Large intestine (tissue), 3 donors: ENCODE results near the gene TRIM40. TPM values are rescaled to one million over a fixed set of nuclear protein-coding genes. Genes with fewer than 3 reads are reported as not detected.
A peak's percentile ranks its signal among the peaks of the same experiment; 100 is the strongest.

ENCODE experiments used
- DNase-seq, 2 donors: peaks; one replicate each; pipeline versions ENCODE4 v3.0.0 to v3.0.0-alpha.2; 2013
- H3K27ac ChIP-seq: one replicate; pipeline ENCODE4 v1.5.1; 2013; ENCODE audit warnings: low read length
- H3K27me3 ChIP-seq: 2 replicates; pipeline ENCODE4 v1.6.1; 2013; ENCODE audit warnings: low read length; ENCODE audit not compliant: control insufficient read depth, insufficient read depth
- H3K36me3 ChIP-seq: 2 replicates; pipeline ENCODE4 v1.6.1; 2013; ENCODE audit warnings: low read length; ENCODE audit not compliant: control insufficient read depth, insufficient read depth
- H3K4me1 ChIP-seq: one replicate; pipeline ENCODE4 v1.6.1; 2013; ENCODE audit warnings: low read length; ENCODE audit not compliant: control insufficient read depth, insufficient read depth
- H3K4me3 ChIP-seq: one replicate; pipeline ENCODE4 v1.5.1; 2013; ENCODE audit warnings: low read length
- H3K9me3 ChIP-seq: one replicate; pipeline ENCODE4 v1.6.1; 2013; ENCODE audit warnings: mild to moderate bottlenecking, low read depth, low read length, moderate library complexity; ENCODE audit not compliant: control insufficient read depth
- WGBS: methylation state at CpG from one replicate; pipeline ENCODE4 v1.1.5; 2013; ENCODE audit warnings: low lambda C conversion rate; ENCODE audit not compliant: insufficient coverage; 5-methylcytosine and 5-hydroxymethylcytosine counted together
- polyA plus RNA-seq: library from polyadenylated mRNA; unstranded; fragments of 120-200 nt; gene quantifications from one replicate; pipeline ENCODE4 v1.2.1, GENCODE V29; 2013

Gene TRIM40
- polyA plus RNA-seq, 1 donor, result 6.6 TPM

GRCh38 chr6:30156262-30156599, 20.3 kb downstream of the TRIM40 start:
- H3K27ac ChIP-seq, result peak overlapping the region; percentile 98
- WGBS, result no CpG with 5 or more reads among the region's 4 CpGs
- peaks cover 52% of the 10 kb centered on the region for H3K4me1 ChIP-seq

GRCh38 chr6:30156774-30157173, 20.8 kb downstream of the TRIM40 start:
- Histone ChIP-seq H3K4me3 (no peak overlapping the region), H3K27ac (peak overlapping the region; percentile 98), H3K9me3 (no peaks in the 10 kb centered on the region), H3K27me3 (no peaks in the 10 kb centered on the region), H3K4me1 (peaks cover 47% of the 10 kb centered on the region), H3K36me3 (no peaks in the 10 kb centered on the region)
- WGBS, result 72% methylated on average over 5 of the region's 9 CpGs
- DNase-seq, result no peak

More at GRCh38 chr6:30156262-30156599, 20.3 kb downstream of the TRIM40 start:
- Histone ChIP-seq H3K27me3 (no peaks in the 10 kb centered on the region), H3K4me3 (no peak overlapping the region), H3K36me3 (no peaks in the 10 kb centered on the region), H3K9me3 (no peaks in the 10 kb centered on the region)
- peak; percentile 88 to 95 for DNase-seq

GRCh38 chr6:30157581-30157980, 21.6 kb downstream of the TRIM40 start:
- Histone ChIP-seq H3K27ac (no peak overlapping the region), H3K4me3 (no peak overlapping the region), H3K9me3 (no peaks in the 10 kb centered on the region), H3K4me1 (peaks cover 42% of the 10 kb centered on the region), H3K27me3 (no peaks in the 10 kb centered on the region), H3K36me3 (no peaks in the 10 kb centered on the region)
- DNase-seq, result no peak

- no peak for DNase-seq
- WGBS, result 100% methylated on average over 1 of the region's 2 CpGs
- Histone ChIP-seq H3K27ac (no peak overlapping the region), H3K36me3 (no peaks in the 10 kb centered on the region), H3K4me1 (peaks cover 39% of the 10 kb centered on the region), H3K4me3 (no peak overlapping the region), H3K9me3 (no peaks in the 10 kb centered on the region), H3K27me3 (no peaks in the 10 kb centered on the region)
These were observed 22.1 kb downstream of the TRIM40 start for GRCh38 chr6:30157999-30158398.

GRCh38 chr6:30158475-30159040, 22.6 kb downstream of the TRIM40 start:
- WGBS, result no CpG with 5 or more reads among the region's 3 CpGs

GRCh38 chr6:30160008-30160784, 24.3 kb downstream of the TRIM40 start:
- Histone ChIP-seq H3K27me3 (no peaks in the 10 kb centered on the region), H3K9me3 (peaks cover 5% of the 10 kb centered on the region), H3K4me3 (no peak overlapping the region), H3K4me1 (peaks cover 24% of the 10 kb centered on the region), H3K36me3 (no peaks in the 10 kb centered on the region), H3K27ac (no peak overlapping the region)
- WGBS, result no CpG with 5 or more reads among the region's 17 CpGs
- DNase-seq, result no peak

More at GRCh38 chr6:30158475-30159040, 22.6 kb downstream of the TRIM40 start:
- no peaks in the 10 kb centered on the region for H3K36me3 ChIP-seq
- H3K4me1 ChIP-seq, result peaks cover 34% of the 10 kb centered on the region
- no peak overlapping the region for H3K27ac ChIP-seq
- H3K9me3 ChIP-seq, result peaks cover 2% of the 10 kb centered on the region
- no peaks in the 10 kb centered on the region for H3K27me3 ChIP-seq
- H3K4me3 ChIP-seq, result no peak overlapping the region
- DNase-seq, result no peak

GRCh38 chr6:30160785-30161531, 25.0 kb downstream of the TRIM40 start, which contains the start of gene TRIM10:
TSS of gene TRIM10 (minus strand) at chr6:30161211. CDS start at chr6:30160858, 353 bp downstream.
- Histone ChIP-seq H3K27me3 (no peaks in the 10 kb centered on the region), H3K4me1 (peaks cover 19% of the 10 kb centered on the region), H3K27ac (no peak within 1 kb of the TSS), H3K4me3 (no peak within 1 kb of the TSS), H3K9me3 (peaks cover 5% of the 10 kb centered on the region), H3K36me3 (no peaks in the 10 kb centered on the region)
- no peak for DNase-seq
- WGBS, result 80% methylated on average over 1 of the region's 4 CpGs

GRCh38 chr6:30162265-30163089, 26.5 kb downstream of the TRIM40 start:
- Histone ChIP-seq H3K27me3 (no peaks in the 10 kb centered on the region), H3K4me1 (peaks cover 9% of the 10 kb centered on the region), H3K9me3 (peaks cover 5% of the 10 kb centered on the region), H3K36me3 (peaks cover 7% of the 10 kb centered on the region), H3K4me3 (no peak overlapping the region), H3K27ac (peak overlapping the region; percentile 97)
- WGBS, result 93% methylated on average over 5 of the region's 12 CpGs
- DNase-seq, result peak in 1 of 2 donors; percentile 33

GRCh38 chr6:30163090-30163917, 27.4 kb downstream of the TRIM40 start, which contains the start of gene TRIM15:
TSS of gene TRIM15 (plus strand) at chr6:30163546. CDS start at chr6:30163685, 139 bp downstream.
- WGBS, result no CpG with 5 or more reads among the region's 31 CpGs
- DNase-seq, result peak; percentile 96 to 99
- Histone ChIP-seq H3K36me3 (peaks cover 15% of the 10 kb centered on the region), H3K4me3 (peak within 1 kb of the TSS; percentile 60), H3K4me1 (peaks cover 9% of the 10 kb centered on the region), H3K27me3 (no peaks in the 10 kb centered on the region), H3K27ac (peak within 1 kb of the TSS; percentile 97), H3K9me3 (peaks cover 5% of the 10 kb centered on the region)
